IMR-90 (cell line): ENCODE measurements around the gene PRPF40A. TPM values are rescaled to one million over a fixed set of nuclear protein-coding genes. Genes with fewer than 3 reads are reported as not detected.

Experiments
- ATAC-seq: fragments of 200-7000 bp; cut with Tn5 transposase; 2 replicates; pipeline ENCODE4 v1.9.1; 2020; ENCODE audit warnings: low read depth, mild to moderate bottlenecking, moderate library complexity
- BruUV-seq: library from RNA; stranded (reverse); fragments of 400-500 nt; replicated peaks from 2 replicates; lab custom pipeline; 2021; lab: Mats Ljungman, UMichigan
- CTCF ChIA-PET: fragments of 300-600 bp; formaldehyde crosslinking; extraction: SDS; loops from one replicate; lab custom pipeline; 2021; ENCODE audit warnings: antibody characterized with exemption; lab: Yijun Ruan, JAX
- POLR2A ChIA-PET: fragments of 300-600 bp; sonication (Branson Sonifier 250); formaldehyde crosslinking; loops from one replicate; lab custom pipeline; 2022; ENCODE audit warnings: antibody characterized with exemption; ENCODE audit not compliant: unreplicated experiment; lab: Charles Lee
- DNase-seq: peaks from one replicate; pipeline ENCODE4 v3.0.0; 2013
- H2AFZ ChIP-seq: replicated peaks from 2 replicates; pipeline ENCODE3; 2013; ENCODE audit warnings: low read length, mild to moderate bottlenecking; ENCODE audit not compliant: poor library complexity
- H2AK5ac ChIP-seq: 2 replicates; pipeline ENCODE4 v1.6.1; 2013; ENCODE audit warnings: low read depth, low read length, inconsistent platforms
- H2AK9ac ChIP-seq: replicated peaks from 2 replicates; pipeline ENCODE3; 2013; ENCODE audit warnings: mild to moderate bottlenecking, low read depth, low read length, moderate library complexity; ENCODE audit not compliant: poor library complexity
- H2BK120ac ChIP-seq: 2 replicates; pipeline ENCODE4 v1.6.1; 2013; ENCODE audit warnings: low read depth, low read length, inconsistent platforms
- H2BK15ac ChIP-seq: 3 replicates; pipeline ENCODE4 v1.6.1; 2013; ENCODE audit warnings: low read depth, low read length, inconsistent platforms
- H2BK20ac ChIP-seq: 2 replicates; pipeline ENCODE4 v1.6.1; 2013; ENCODE audit warnings: low read depth, mild to moderate bottlenecking, inconsistent platforms, low read length, moderate library complexity
- H2BK5ac ChIP-seq: 2 replicates; pipeline ENCODE4 v1.6.1; 2013; ENCODE audit warnings: mild to moderate bottlenecking, low read depth, low read length, inconsistent platforms; ENCODE audit not compliant: poor library complexity, severe bottlenecking
- H3K14ac ChIP-seq: replicated peaks from 2 replicates; pipeline ENCODE4 v1.6.1; 2013; ENCODE audit warnings: low read depth, low read length, inconsistent platforms
- H3K18ac ChIP-seq: 2 replicates; pipeline ENCODE4 v1.6.1; 2013; ENCODE audit warnings: low read depth, low read length, control low read depth
- H3K23ac ChIP-seq: 2 replicates; pipeline ENCODE4 v1.6.1; 2013; ENCODE audit warnings: low read depth, low read length, inconsistent platforms
- H3K27ac ChIP-seq: 2 replicates; pipeline ENCODE4 v1.5.1; 2013; ENCODE audit warnings: mild to moderate bottlenecking, control low read depth, low read length; ENCODE audit not compliant: insufficient read depth
- H3K27me3 ChIP-seq: 2 replicates; pipeline ENCODE4 v1.6.1; 2013; ENCODE audit warnings: low read length; ENCODE audit not compliant: control insufficient read depth, insufficient read depth
- H3K36me3 ChIP-seq: 2 replicates; pipeline ENCODE4 v1.6.1; 2013; ENCODE audit warnings: low read length, mixed read lengths; ENCODE audit not compliant: control insufficient read depth, insufficient read depth
- H3K4ac ChIP-seq: 2 replicates; pipeline ENCODE4 v1.6.1; 2013; ENCODE audit warnings: low read depth, low read length, inconsistent platforms
- H3K4me1 ChIP-seq: 2 replicates; pipeline ENCODE4 v1.6.1; 2013; ENCODE audit warnings: low read length, mixed read lengths; ENCODE audit not compliant: control insufficient read depth, insufficient read depth
- H3K4me2 ChIP-seq: 2 replicates; pipeline ENCODE4 v1.6.1; 2013; ENCODE audit warnings: low read depth, mild to moderate bottlenecking, control low read depth, low read length, moderate library complexity
- H3K4me3 ChIP-seq: 2 replicates; pipeline ENCODE4 v1.5.1; 2013; ENCODE audit warnings: low read depth, mild to moderate bottlenecking, control low read depth, low read length, moderate library complexity; ENCODE audit not compliant: insufficient read depth
- H3K56ac ChIP-seq: 2 replicates; pipeline ENCODE4 v1.6.1; 2013; ENCODE audit warnings: low read length, inconsistent platforms; ENCODE audit not compliant: insufficient read depth; ENCODE audit errors: extremely low read depth
- H3K79me1 ChIP-seq, 2 experiments: 2 replicates each; pipeline ENCODE4 v1.6.1; 2013; ENCODE audit warnings: low read length in 2 of 2, inconsistent platforms in 1 of 2, low read depth in 1 of 2
- H3K9ac ChIP-seq: 2 replicates; pipeline ENCODE4 v1.6.1; 2013; ENCODE audit warnings: low read depth, low read length, control low read depth
- H3K9me1 ChIP-seq: 2 replicates; pipeline ENCODE4 v1.6.1; 2013; ENCODE audit warnings: low read length, inconsistent platforms; ENCODE audit not compliant: insufficient read depth
- H3K9me3 ChIP-seq: 2 replicates; pipeline ENCODE4 v1.6.1; 2013; ENCODE audit warnings: low read length; ENCODE audit not compliant: control insufficient read depth, insufficient read depth
- H4K20me1 ChIP-seq: 2 replicates; pipeline ENCODE4 v1.6.1; 2013; ENCODE audit warnings: low read length, inconsistent platforms; ENCODE audit not compliant: insufficient read depth
- H4K5ac ChIP-seq: 2 replicates; pipeline ENCODE4 v1.6.1; 2013; ENCODE audit warnings: mild to moderate bottlenecking, low read depth, low read length, control low read depth
- H4K8ac ChIP-seq, 2 experiments: 2 replicates each; pipeline ENCODE4 v1.6.1; 2013; ENCODE audit warnings: low read depth in 2 of 2, low read length in 2 of 2, control low read depth in 1 of 2, inconsistent platforms in 1 of 2
- H4K91ac ChIP-seq: 2 replicates; pipeline ENCODE4 v1.6.1; 2013; ENCODE audit warnings: low read depth, low read length, inconsistent platforms; ENCODE audit not compliant: insufficient read depth
- BHLHE40 ChIP-seq: fragments of 150-350 bp; IDR thresholded peaks from 2 replicates; pipeline ENCODE4 v1.6.1; 2016; ENCODE audit warnings: mild to moderate bottlenecking, low read depth, low read length
- CEBPB ChIP-seq: IDR thresholded peaks from 2 replicates; pipeline ENCODE4 v1.6.1; 2012; ENCODE audit warnings: low read depth, low read length, improper control_type of control experiment
- CHD1 ChIP-seq: IDR thresholded peaks from 2 replicates; pipeline ENCODE4 v1.6.1; 2012; ENCODE audit warnings: low read depth, low read length, improper control_type of control experiment
- FOS ChIP-seq: fragments of 150-350 bp; IDR thresholded peaks from 2 replicates; pipeline ENCODE4 v1.6.1; 2016; ENCODE audit warnings: low read depth, low read length
- MAFK ChIP-seq: IDR thresholded peaks from 2 replicates; pipeline ENCODE4 v1.6.1; 2012; ENCODE audit warnings: low read depth, low read length, improper control_type of control experiment
- MXI1 ChIP-seq: IDR thresholded peaks from 2 replicates; pipeline ENCODE4 v1.6.1; 2012; ENCODE audit warnings: low read depth, mild to moderate bottlenecking, low read length, moderate library complexity, borderline replicate concordance
- NFE2L2 ChIP-seq: fragments of 150-350 bp; IDR thresholded peaks from 2 replicates; pipeline ENCODE4 v1.6.1; 2016; ENCODE audit warnings: low read depth, mild to moderate bottlenecking, low read length
- POLR2A ChIP-seq: IDR thresholded peaks from 2 replicates; pipeline ENCODE4 v1.6.1; 2012; ENCODE audit warnings: mild to moderate bottlenecking, low read depth, low read length
- RAD21 ChIP-seq: IDR thresholded peaks from 2 replicates; pipeline ENCODE4 v1.6.1; 2012; ENCODE audit warnings: low read length, improper control_type of control experiment
- RCOR1 ChIP-seq: IDR thresholded peaks from 2 replicates; pipeline ENCODE4 v1.6.1; 2012; ENCODE audit warnings: mild to moderate bottlenecking, low read length, improper control_type of control experiment; ENCODE audit not compliant: insufficient replicate concordance
- RFX5 ChIP-seq: IDR thresholded peaks from 2 replicates; pipeline ENCODE4 v1.8.0; 2012; ENCODE audit warnings: low read depth, mild to moderate bottlenecking, low read length, moderate library complexity
- SMC3 ChIP-seq: fragments of 150-350 bp; IDR thresholded peaks from 2 replicates; pipeline ENCODE4 v1.6.1; 2016; ENCODE audit warnings: low read depth, mild to moderate bottlenecking, antibody characterized with exemption, low read length, moderate library complexity
- WGBS, 2 experiments: methylation state at CpG; one replicate each; pipeline versions ENCODE4 v1.1.5 to v1.1.7; 2013; ENCODE audit warnings: missing lambda C conversion rate in 2 of 2; ENCODE audit not compliant: insufficient read length in 1 of 2; ENCODE audit errors: extremely low coverage in 2 of 2; 5-methylcytosine and 5-hydroxymethylcytosine counted together
- dilution Hi-C: fragments of 300-500 bp; cut with HindIII; formaldehyde crosslinking; loops from one replicate; pipeline ENCODE4 v1.14.3; 2018; ENCODE audit warnings: low sequenced_read_pairs; ENCODE audit not compliant: unreplicated experiment
- in situ Hi-C: fragments of 300-500 bp; cut with MboI; formaldehyde crosslinking; loops from 3 replicates; pipeline ENCODE4 v1.14.3; 2019; ENCODE audit warnings: low sequenced_read_pairs, inconsistent platforms, mixed read lengths
- intact Hi-C: fragments of 100-400 bp; cut with micrococcal nuclease; formaldehyde crosslinking; loops from 2 replicates; pipeline ENCODE4 v1.10.0; 2022
- polyA plus RNA-seq, 3 experiments: library from polyadenylated mRNA; depleted of rRNA; stranded (reverse); fragments of >200 nt; gene quantifications; 2 replicates each; pipeline ENCODE4 v1.2.3, GENCODE V29; 2012; ENCODE audit warnings: low replicate concordance in 1 of 3
- total RNA-seq: library from RNA; depleted of rRNA; stranded (reverse); fragments of >200 nt; gene quantifications from 2 replicates; pipeline ENCODE4 v1.2.3, GENCODE V29; 2012
- TF ChIP-seq, protein P1 (sequence below): conservative IDR thresholded peaks from 2 replicates; pipeline ENCODE4 v1.5.1; 2012; ENCODE audit warnings: mild to moderate bottlenecking, low read depth, low read length, improper control_type of control experiment
- TF ChIP-seq, protein P2 (sequence below): fragments of 150-350 bp; IDR thresholded peaks from 2 replicates; pipeline ENCODE4 v1.6.1; 2016; ENCODE audit warnings: low read depth, mild to moderate bottlenecking, low read length, moderate library complexity, borderline replicate concordance
- TF ChIP-seq, protein P3 (sequence below): fragments of 150-350 bp; IDR thresholded peaks from 2 replicates; pipeline ENCODE4 v1.6.1; 2017; ENCODE audit warnings: mild to moderate bottlenecking, antibody characterized with exemption, low read length, low read depth

Gene PRPF40A
- total and polyA plus RNA-seq, 2 of the 4 experiments (the other 2 are of a cell fraction): 49.1 to 150 TPM

DNA sequence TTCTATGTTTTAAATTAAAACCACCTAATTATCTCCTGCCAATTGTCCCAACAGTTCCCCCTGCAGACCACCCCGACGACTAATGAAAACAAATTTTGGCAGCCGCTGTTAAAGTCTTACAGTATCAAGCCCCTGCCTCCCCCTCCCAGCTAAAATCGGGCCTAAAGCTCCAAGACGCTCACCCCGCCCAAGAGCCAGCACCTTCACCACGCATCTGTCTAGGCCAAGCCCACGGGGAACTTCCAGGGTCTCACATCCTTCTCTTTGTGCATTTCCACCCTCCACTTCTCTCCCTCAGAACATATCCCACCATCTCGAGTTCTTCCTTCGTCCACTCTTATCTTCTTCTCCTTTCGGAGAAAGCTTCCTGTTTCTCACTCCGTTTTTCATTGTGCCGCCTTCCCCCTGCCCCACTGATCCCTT is 445 bp downstream of the PRPF40A start:
- Histone ChIP-seq H2AK9ac (peak overlapping the region; percentile 96), H2BK20ac (no peak overlapping the region), H3K27me3 (no peaks in the 10 kb centered on the region), H3K9me3 (no peaks in the 10 kb centered on the region), H3K14ac (peak overlapping the region; percentile 83), H3K27ac (peak overlapping the region; percentile 89), H3K4me3 (peak overlapping the region; percentile 92), H3K9me1 (no peaks in the 10 kb centered on the region), H3K4me1 (peaks cover 2% of the 10 kb centered on the region; the same call in 1 of the 2 replicates), H3K4ac (peak overlapping the region; percentile 74), H3K56ac (peak overlapping the region; percentile 73), H3K4me2 (peak overlapping the region; percentile 90), H4K8ac (peak overlapping the region; percentile 88 to 89), H3K79me1 (peaks cover 4 to 29% of the 10 kb centered on the region in 2 experiments; a peak in 3 of 4 replicates), H2BK5ac (peak overlapping the region; percentile 80), H3K9ac (peak overlapping the region; percentile 91), H4K5ac (peak overlapping the region; percentile 78), H4K91ac (peak overlapping the region; percentile 61), H4K20me1 (peaks cover 9% of the 10 kb centered on the region; the same call in 1 of the 2 replicates), H3K36me3 (peaks cover 4% of the 10 kb centered on the region; the same call in 1 of the 2 replicates), H2AK5ac (peak overlapping the region; percentile 53; the same call in 1 of the 2 replicates), H3K23ac (peak overlapping the region; percentile 75; the same call in 1 of the 2 replicates), H2AFZ (peak overlapping the region; percentile 100), H2BK15ac (no peak overlapping the region), H2BK120ac (peak overlapping the region; percentile 44; the same call in 1 of the 2 replicates), H3K18ac (no peak overlapping the region; the same call in 1 of the 2 replicates)
- DNase-seq: no peak
- WGBS, 2 experiments: 1% methylated on average over 12 of the region's 13 CpGs; no CpG with 5 or more reads in 1 of the 2 experiments
- in situ Hi-C loops: no loop called here
- BruUV-seq: no TSS peak
- intact Hi-C loops: no loop called here
- dilution Hi-C loops: no loop called here
- ChIA-PET CTCF (interaction anchor here (0.7 to 1.0 kb wide), 2 partner anchors 20 to 81 kb away, joined by 3 read pairs; no protein-coding TSS in a partner anchor), POLR2A (interaction anchor here (0.6 kb wide), 1 partner anchor 45 kb away, joined by 17 read pairs; no protein-coding TSS in a partner anchor)
- no peak; the same call in 1 of the 2 replicates for ATAC-seq
- no peak for TF ChIP-seq POLR2A
- no peak for TF ChIP-seq MXI1
- TF ChIP-seq CHD1: no peak
- TF ChIP-seq, protein P1, sequence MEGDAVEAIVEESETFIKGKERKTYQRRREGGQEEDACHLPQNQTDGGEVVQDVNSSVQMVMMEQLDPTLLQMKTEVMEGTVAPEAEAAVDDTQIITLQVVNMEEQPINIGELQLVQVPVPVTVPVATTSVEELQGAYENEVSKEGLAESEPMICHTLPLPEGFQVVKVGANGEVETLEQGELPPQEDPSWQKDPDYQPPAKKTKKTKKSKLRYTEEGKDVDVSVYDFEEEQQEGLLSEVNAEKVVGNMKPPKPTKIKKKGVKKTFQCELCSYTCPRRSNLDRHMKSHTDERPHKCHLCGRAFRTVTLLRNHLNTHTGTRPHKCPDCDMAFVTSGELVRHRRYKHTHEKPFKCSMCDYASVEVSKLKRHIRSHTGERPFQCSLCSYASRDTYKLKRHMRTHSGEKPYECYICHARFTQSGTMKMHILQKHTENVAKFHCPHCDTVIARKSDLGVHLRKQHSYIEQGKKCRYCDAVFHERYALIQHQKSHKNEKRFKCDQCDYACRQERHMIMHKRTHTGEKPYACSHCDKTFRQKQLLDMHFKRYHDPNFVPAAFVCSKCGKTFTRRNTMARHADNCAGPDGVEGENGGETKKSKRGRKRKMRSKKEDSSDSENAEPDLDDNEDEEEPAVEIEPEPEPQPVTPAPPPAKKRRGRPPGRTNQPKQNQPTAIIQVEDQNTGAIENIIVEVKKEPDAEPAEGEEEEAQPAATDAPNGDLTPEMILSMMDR: no peak
- no peak for TF ChIP-seq RCOR1
- no peak for TF ChIP-seq BHLHE40
- no peak for TF ChIP-seq NFE2L2
- TF ChIP-seq RAD21: no peak
- TF ChIP-seq, protein P2, sequence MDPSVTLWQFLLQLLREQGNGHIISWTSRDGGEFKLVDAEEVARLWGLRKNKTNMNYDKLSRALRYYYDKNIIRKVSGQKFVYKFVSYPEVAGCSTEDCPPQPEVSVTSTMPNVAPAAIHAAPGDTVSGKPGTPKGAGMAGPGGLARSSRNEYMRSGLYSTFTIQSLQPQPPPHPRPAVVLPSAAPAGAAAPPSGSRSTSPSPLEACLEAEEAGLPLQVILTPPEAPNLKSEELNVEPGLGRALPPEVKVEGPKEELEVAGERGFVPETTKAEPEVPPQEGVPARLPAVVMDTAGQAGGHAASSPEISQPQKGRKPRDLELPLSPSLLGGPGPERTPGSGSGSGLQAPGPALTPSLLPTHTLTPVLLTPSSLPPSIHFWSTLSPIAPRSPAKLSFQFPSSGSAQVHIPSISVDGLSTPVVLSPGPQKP: no peak
- TF ChIP-seq CEBPB: no peak
- TF ChIP-seq FOS: no peak
- TF ChIP-seq RFX5: no peak
- TF ChIP-seq, protein P3, sequence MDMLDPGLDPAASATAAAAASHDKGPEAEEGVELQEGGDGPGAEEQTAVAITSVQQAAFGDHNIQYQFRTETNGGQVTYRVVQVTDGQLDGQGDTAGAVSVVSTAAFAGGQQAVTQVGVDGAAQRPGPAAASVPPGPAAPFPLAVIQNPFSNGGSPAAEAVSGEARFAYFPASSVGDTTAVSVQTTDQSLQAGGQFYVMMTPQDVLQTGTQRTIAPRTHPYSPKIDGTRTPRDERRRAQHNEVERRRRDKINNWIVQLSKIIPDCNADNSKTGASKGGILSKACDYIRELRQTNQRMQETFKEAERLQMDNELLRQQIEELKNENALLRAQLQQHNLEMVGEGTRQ: no peak
- no peak for TF ChIP-seq MAFK
- no peak for TF ChIP-seq SMC3
